ENCODE measurements around the gene BEND4.

Gene BEND4

DNA sequence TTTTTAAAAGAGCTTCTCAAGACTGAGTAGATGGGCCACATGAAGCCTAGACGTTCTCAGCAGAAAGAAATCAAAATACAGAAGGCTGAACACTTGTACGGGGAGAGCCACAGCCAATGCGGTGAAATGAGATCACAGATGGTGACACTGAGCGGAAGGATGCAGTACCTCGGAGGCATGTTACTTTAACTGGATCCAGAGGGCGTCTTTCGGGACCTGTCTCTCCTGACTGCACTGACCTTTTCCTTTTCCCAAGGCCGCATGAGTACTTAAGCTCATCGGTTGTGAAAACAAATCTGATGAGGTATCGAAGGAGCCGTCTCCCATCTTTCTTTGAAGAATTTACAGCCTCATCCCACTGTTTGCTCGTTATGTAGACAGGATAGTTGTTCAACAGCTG is 32.6 kb downstream of the BEND4 start:
- Histone ChIP-seq H3K79me2 (ENCODE audit: control insufficient read depth, low read length) (no peaks in the 10 kb centered on the region), H3K27ac (ENCODE audit: low read depth, low read length) (no peak overlapping the region), H3K36me3 (ENCODE audit: control insufficient read depth, low read length) (no peaks in the 10 kb centered on the region), H3K9me3 (ENCODE audit: control insufficient read depth, insufficient read depth, low read length) (no peaks in the 10 kb centered on the region), H3K4me1 (ENCODE audit: control insufficient read depth, low read length) (no peaks in the 10 kb centered on the region), H4K20me1 (ENCODE audit: control insufficient read depth, insufficient read depth, low read depth, low read length) (no peaks in the 10 kb centered on the region), H3K27me3 (ENCODE audit: control insufficient read depth, low read length) (no peaks in the 10 kb centered on the region), H3K4me2 (ENCODE audit: low read length) (no peak overlapping the region), H3K4me3 (ENCODE audit: low read length) (no peak overlapping the region), H3F3A (ENCODE audit: control insufficient read depth, insufficient read depth) (no peaks in the 10 kb centered on the region), H3K9me2 (replicated peaks; ENCODE audit: control insufficient read depth, low read length) (no peaks in the 10 kb centered on the region)
- TF ChIP-seq, protein P1, sequence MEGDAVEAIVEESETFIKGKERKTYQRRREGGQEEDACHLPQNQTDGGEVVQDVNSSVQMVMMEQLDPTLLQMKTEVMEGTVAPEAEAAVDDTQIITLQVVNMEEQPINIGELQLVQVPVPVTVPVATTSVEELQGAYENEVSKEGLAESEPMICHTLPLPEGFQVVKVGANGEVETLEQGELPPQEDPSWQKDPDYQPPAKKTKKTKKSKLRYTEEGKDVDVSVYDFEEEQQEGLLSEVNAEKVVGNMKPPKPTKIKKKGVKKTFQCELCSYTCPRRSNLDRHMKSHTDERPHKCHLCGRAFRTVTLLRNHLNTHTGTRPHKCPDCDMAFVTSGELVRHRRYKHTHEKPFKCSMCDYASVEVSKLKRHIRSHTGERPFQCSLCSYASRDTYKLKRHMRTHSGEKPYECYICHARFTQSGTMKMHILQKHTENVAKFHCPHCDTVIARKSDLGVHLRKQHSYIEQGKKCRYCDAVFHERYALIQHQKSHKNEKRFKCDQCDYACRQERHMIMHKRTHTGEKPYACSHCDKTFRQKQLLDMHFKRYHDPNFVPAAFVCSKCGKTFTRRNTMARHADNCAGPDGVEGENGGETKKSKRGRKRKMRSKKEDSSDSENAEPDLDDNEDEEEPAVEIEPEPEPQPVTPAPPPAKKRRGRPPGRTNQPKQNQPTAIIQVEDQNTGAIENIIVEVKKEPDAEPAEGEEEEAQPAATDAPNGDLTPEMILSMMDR (IDR thresholded peaks at IDR 0.05; ENCODE audit: low read depth, low read length, poor library complexity, severe bottlenecking) = no peak
- TF ChIP-seq EZH2phosphoT487 (IDR thresholded peaks at IDR 0.05; ENCODE audit: borderline replicate concordance, low read length) = no peak

DNA sequence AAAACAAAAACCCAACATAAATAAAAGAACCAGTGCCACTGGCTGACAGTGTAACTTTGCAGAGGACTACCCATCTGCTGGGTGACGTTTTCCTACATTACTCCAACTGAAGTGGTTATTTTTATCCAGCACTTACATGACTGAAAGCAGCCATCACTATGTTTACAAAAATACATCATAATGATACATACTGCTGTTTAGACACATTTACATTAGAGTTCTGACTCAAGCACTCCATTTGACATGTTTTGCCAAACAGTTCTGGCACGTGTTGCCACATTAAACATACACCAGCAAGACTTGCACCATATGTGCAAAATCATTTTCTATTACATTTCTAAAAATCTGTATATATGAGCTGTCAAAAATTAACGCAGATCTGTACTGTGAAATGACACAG is 39.6 kb downstream of the BEND4 start:
- Histone ChIP-seq H4K20me1 (ENCODE audit: control insufficient read depth, insufficient read depth, low read depth, low read length) (no peaks in the 10 kb centered on the region), H3K27ac (ENCODE audit: low read depth, low read length) (no peak overlapping the region), H3K36me3 (ENCODE audit: control insufficient read depth, low read length) (no peaks in the 10 kb centered on the region), H3K9me2 (replicated peaks; ENCODE audit: control insufficient read depth, low read length) (no peaks in the 10 kb centered on the region), H3F3A (ENCODE audit: control insufficient read depth, insufficient read depth) (no peaks in the 10 kb centered on the region), H3K4me1 (ENCODE audit: control insufficient read depth, low read length) (no peaks in the 10 kb centered on the region), H3K4me2 (ENCODE audit: low read length) (no peak overlapping the region), H3K4me3 (ENCODE audit: low read length) (no peak overlapping the region), H3K9me3 (ENCODE audit: control insufficient read depth, insufficient read depth, low read length) (no peaks in the 10 kb centered on the region), H3K27me3 (ENCODE audit: control insufficient read depth, low read length) (no peaks in the 10 kb centered on the region), H3K79me2 (ENCODE audit: control insufficient read depth, low read length) (no peaks in the 10 kb centered on the region)
- TF ChIP-seq, protein P1 (IDR thresholded peaks at IDR 0.05; ENCODE audit: low read depth, low read length, poor library complexity, severe bottlenecking) = no peak
- no peak for TF ChIP-seq EZH2phosphoT487 (IDR thresholded peaks at IDR 0.05; ENCODE audit: borderline replicate concordance, low read length)

DNA sequence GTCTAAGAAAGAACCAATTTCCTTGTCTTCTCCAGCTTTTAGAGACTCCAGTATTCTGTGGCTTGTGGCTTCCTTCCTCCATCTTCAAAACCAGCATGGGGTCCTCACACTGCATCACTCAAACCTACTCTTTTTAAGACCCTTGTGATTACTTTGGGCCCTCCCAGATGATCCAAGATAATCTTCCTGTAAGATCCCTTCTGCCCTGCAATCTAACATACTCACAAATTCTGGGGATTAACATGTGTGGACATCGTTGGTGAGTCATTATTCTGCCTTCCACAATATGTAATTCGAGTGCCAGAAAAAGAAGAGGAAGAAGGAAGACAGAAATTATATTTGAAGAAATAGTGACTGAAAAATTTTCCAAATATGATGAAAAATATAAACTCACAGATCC is 47.9 kb downstream of the BEND4 start:
- Histone ChIP-seq H3K9me3 (ENCODE audit: control insufficient read depth, insufficient read depth, low read length) (no peaks in the 10 kb centered on the region), H3K27ac (ENCODE audit: low read depth, low read length) (no peak overlapping the region), H3K79me2 (ENCODE audit: control insufficient read depth, low read length) (no peaks in the 10 kb centered on the region), H3K4me3 (ENCODE audit: low read length) (no peak overlapping the region), H3F3A (ENCODE audit: control insufficient read depth, insufficient read depth) (no peaks in the 10 kb centered on the region), H3K27me3 (ENCODE audit: control insufficient read depth, low read length) (no peaks in the 10 kb centered on the region), H3K36me3 (ENCODE audit: control insufficient read depth, low read length) (no peaks in the 10 kb centered on the region), H3K4me2 (ENCODE audit: low read length) (no peak overlapping the region), H3K9me2 (replicated peaks; ENCODE audit: control insufficient read depth, low read length) (no peaks in the 10 kb centered on the region), H3K4me1 (ENCODE audit: control insufficient read depth, low read length) (no peaks in the 10 kb centered on the region), H4K20me1 (ENCODE audit: control insufficient read depth, insufficient read depth, low read depth, low read length) (no peaks in the 10 kb centered on the region)
- TF ChIP-seq EZH2phosphoT487 (IDR thresholded peaks at IDR 0.05; ENCODE audit: borderline replicate concordance, low read length) = no peak
- TF ChIP-seq, protein P1 (IDR thresholded peaks at IDR 0.05; ENCODE audit: low read depth, low read length, poor library complexity, severe bottlenecking) = no peak

All from DOHH2 (cell line).